K562 (cell line): ENCODE results near the gene SNRPB. TPM values are rescaled to one million over a fixed set of nuclear protein-coding genes. Genes with fewer than 3 reads are reported as not detected.

Experiments
- ATAC-seq: fragments of 200-7000 bp; cut with Tn5 transposase; 3 replicates; pipeline ENCODE4 v1.9.1; 2020; ENCODE audit warnings: moderate library complexity
- BruUV-seq: library from RNA; stranded (reverse); fragments of 400-500 nt; replicated peaks from 2 replicates; lab custom pipeline; 2021; lab: Mats Ljungman, UMichigan
- CTCF ChIA-PET: fragments of 300-600 bp; formaldehyde crosslinking; extraction: SDS; loops from one replicate; lab custom pipeline; 2021; ENCODE audit warnings: low intra/inter-chr PET ratio; lab: Yijun Ruan, JAX
- POLR2A ChIA-PET: fragments of 300-600, 350-650 bp; sonication (Branson Sonifier 250); formaldehyde crosslinking; extraction: SDS; loops from one replicate; lab custom pipeline; 2021; ENCODE audit warnings: antibody characterized with exemption, inconsistent platforms; lab: Yijun Ruan, JAX
- DNase-seq, 4 experiments: peaks; one replicate each; pipeline versions ENCODE4 v3.0.0 to v3.0.0-alpha.2; 2011 to 2018; ENCODE audit warnings: low spot score in 3 of 4, mixed read lengths in 3 of 4; ENCODE audit errors: extremely low read depth in 1 of 4
- FAIRE-seq: peaks from 2 replicates; lab custom pipeline; 2011; peaks lifted over from hg19 to GRCh38; lab: Jason Lieb, UNC
- H2AFZ ChIP-seq: 2 replicates; pipeline ENCODE4 v1.6.0; 2011; ENCODE audit warnings: low read depth, low read length, control low read depth, inconsistent platforms
- H3K27ac ChIP-seq: fragments of 200-600 bp; 3 replicates; pipeline ENCODE4 v1.8.0; 2011; ENCODE audit warnings: low read depth, mild to moderate bottlenecking, control low read depth, inconsistent platforms, low read length, moderate library complexity, mixed read lengths; ENCODE audit errors: extremely low read depth
- H3K27me3 ChIP-seq, 2 experiments: fragments of 300-600 bp in 1 of 2; 2 replicates in 1 of 2; 3 replicates in 1 of 2; pipeline versions ENCODE4 v1.6.0 to v1.8.0; 2011; ENCODE audit warnings: inconsistent platforms in 2 of 2, low read length in 2 of 2, mild to moderate bottlenecking in 1 of 2, mixed read lengths in 1 of 2, moderate library complexity in 1 of 2; ENCODE audit not compliant: control insufficient read depth in 2 of 2, insufficient read depth in 2 of 2
- H3K36me3 ChIP-seq: fragments of 300-600 bp; 3 replicates; pipeline ENCODE4 v1.8.0; 2011; ENCODE audit warnings: mild to moderate bottlenecking, low read length, inconsistent platforms; ENCODE audit not compliant: control insufficient read depth, insufficient read depth
- H3K4me1 ChIP-seq, 2 experiments: fragments of 200-600 bp in 1 of 2; replicated peaks in 1 of 2; 2 replicates in 1 of 2; 3 replicates in 1 of 2; pipeline versions ENCODE4 v1.5.1 to v1.8.0; 2011; ENCODE audit warnings: inconsistent platforms in 2 of 2, low read length in 2 of 2, mild to moderate bottlenecking in 1 of 2, mixed read lengths in 1 of 2, moderate library complexity in 1 of 2; ENCODE audit not compliant: control insufficient read depth in 2 of 2, insufficient read depth in 2 of 2
- H3K4me2 ChIP-seq: 2 replicates; pipeline ENCODE4 v1.6.1; 2011; ENCODE audit warnings: low read length, control low read depth, inconsistent platforms, mixed read lengths; ENCODE audit not compliant: insufficient read depth
- H3K4me3 ChIP-seq: fragments of 200-600 bp; sonication (generic), shearing (Covaris generic); 2 replicates; pipeline ENCODE4 v1.5.1; 2016; ENCODE audit warnings: control low read depth, inconsistent platforms
- H3K79me2 ChIP-seq: fragments of 200-600 bp; 3 replicates; pipeline ENCODE4 v1.8.0; 2011; ENCODE audit warnings: low read length, inconsistent platforms; ENCODE audit not compliant: control insufficient read depth, insufficient read depth
- H3K9ac ChIP-seq, 2 experiments: 2 replicates each; pipeline versions ENCODE4 v1.6.0 to v1.6.1; 2011; ENCODE audit warnings: low read depth in 2 of 2, low read length in 2 of 2, control low read depth in 1 of 2, inconsistent platforms in 1 of 2, mild to moderate bottlenecking in 1 of 2, mixed read lengths in 1 of 2; ENCODE audit not compliant: insufficient read depth in 1 of 2
- H3K9me1 ChIP-seq: one replicate; pipeline ENCODE4 v1.6.0; 2011; ENCODE audit warnings: inconsistent platforms, mild to moderate bottlenecking, low read length, moderate library complexity; ENCODE audit not compliant: control insufficient read depth, insufficient read depth
- H3K9me3 ChIP-seq: replicated peaks from 2 replicates; pipeline ENCODE4 v1.5.1; 2011; ENCODE audit warnings: low read depth, low read length, inconsistent platforms; ENCODE audit not compliant: control insufficient read depth, insufficient read depth
- H4K20me1 ChIP-seq: replicated peaks from 2 replicates; pipeline ENCODE4 v1.6.1; 2011; ENCODE audit warnings: low read length, inconsistent platforms, mixed read lengths; ENCODE audit not compliant: control insufficient read depth, insufficient read depth
- BHLHE40 ChIP-seq: IDR thresholded peaks from 2 replicates; pipeline ENCODE4 v1.6.1; 2011; ENCODE audit warnings: low read length, improper control_type of control experiment
- CREBBP ChIP-seq: IDR thresholded peaks from one replicate; pipeline ENCODE4 v1.6.1; 2012; ENCODE audit warnings: low read depth, mild to moderate bottlenecking, control low read depth, inconsistent platforms, low read length
- GATAD2B ChIP-seq: fragments of 450-650 bp; IDR thresholded peaks from 2 replicates; pipeline ENCODE4 v1.6.1; 2017; ENCODE audit warnings: mild to moderate bottlenecking, borderline replicate concordance
- JUNB ChIP-seq: fragments of 450-650 bp; formaldehyde crosslinking; conservative IDR thresholded peaks from 2 replicates; pipeline ENCODE4 v1.4.0; 2020; ENCODE audit warnings: mild to moderate bottlenecking
- KAT2B ChIP-seq: IDR thresholded peaks from one replicate; pipeline ENCODE4 v1.6.1; 2012; ENCODE audit warnings: low read depth, mild to moderate bottlenecking, control low read depth, inconsistent platforms, low read length, moderate library complexity
- RAD21 ChIP-seq, 2 experiments: fragments of 250-450 bp in 1 of 2; fragments of 450-650 bp in 1 of 2; sonication (Bioruptor Pico) in 1 of 2; formaldehyde crosslinking in 1 of 2; IDR thresholded peaks in 1 of 2; conservative IDR thresholded peaks in 1 of 2; 2 replicates each; pipeline versions ENCODE4 v1.4.0 to v1.8.0; 2020 to 2022; ENCODE audit warnings: mild to moderate bottlenecking in 2 of 2, moderate library complexity in 1 of 2
- SLC30A9 ChIP-seq: fragments of 250-450 bp; sonication (Bioruptor Pico); IDR thresholded peaks from 2 replicates; pipeline ENCODE4 v1.8.0; 2022; ENCODE audit warnings: mild to moderate bottlenecking, moderate library complexity
- SRSF9 ChIP-seq: fragments of 200-400 bp; formaldehyde crosslinking; IDR thresholded peaks from 2 replicates; pipeline ENCODE4 v1.6.1; 2017; ENCODE audit warnings: low read depth, low read length, borderline replicate concordance
- TEAD2 ChIP-seq: fragments of 450-650 bp; IDR thresholded peaks from 2 replicates; pipeline ENCODE4 v1.6.1; 2016; ENCODE audit warnings: missing genetic modification characterization, control low read depth, missing compliant biosample characterization
- ZFX ChIP-seq: sonication (generic); formaldehyde crosslinking; IDR thresholded peaks from 2 replicates; pipeline ENCODE4 v1.8.0; 2022; ENCODE audit warnings: mild to moderate bottlenecking, missing genetic modification reagents, moderate library complexity
- ZNF41 ChIP-seq: fragments of 250-450 bp; sonication (Bioruptor Pico); conservative IDR thresholded peaks from 2 replicates; pipeline ENCODE4 v1.4.0; 2020; ENCODE audit warnings: mild to moderate bottlenecking
- ZSCAN32 ChIP-seq: fragments of 450-650 bp; formaldehyde crosslinking; IDR thresholded peaks from 2 replicates; pipeline ENCODE4 v1.4.0; 2020; ENCODE audit warnings: mild to moderate bottlenecking, moderate library complexity
- WGBS: fragments of 100-300 bp; shearing (Covaris generic); methylation state at CpG from one replicate; pipeline ENCODE4 v1.1.6; 2016; ENCODE audit warnings: low coverage, mixed read lengths; ENCODE audit not compliant: insufficient coverage; ENCODE audit errors: missing lambda C conversion rate; 5-methylcytosine and 5-hydroxymethylcytosine counted together
- in situ Hi-C: fragments of 300-500 bp; cut with MboI; formaldehyde crosslinking; loops from 4 replicates; pipeline ENCODE4 v1.15.0; 2018; ENCODE audit warnings: inconsistent platforms, mixed read lengths
- intact Hi-C: fragments of 100-400 bp; cut with micrococcal nuclease; formaldehyde crosslinking; loops from 2 replicates; pipeline ENCODE4 v1.14.2; 2022
- polyA plus RNA-seq, 8 experiments: library from polyadenylated mRNA; depleted of rRNA in 4 of 8; stranded (reverse) in 5 of 8; unstranded in 3 of 8; fragments of >200 nt; fragmentation: Nextera tagmentation in 2 of 8; fragmentation: Illumina TruSeq in 1 of 8; extraction: Ambion mirVana in 2 of 8; extraction: Trizol in 1 of 8; gene quantifications; 2 replicates each; pipeline versions ENCODE4 v1.2.1 to v1.2.3, GENCODE V29; 2011 to 2014; ENCODE audit warnings: inconsistent platforms in 1 of 8, missing spikeins in 1 of 8
- total RNA-seq, 7 experiments: library from RNA; depleted of rRNA in 6 of 7; stranded (reverse); fragments of >200 nt in 6 of 7; fragmentation: Illumina TruSeq in 2 of 7; extraction: Trizol in 2 of 7; gene quantifications; 2 replicates each; pipeline versions ENCODE4 v1.2.1 to v1.2.3, GENCODE V29; 2011 to 2021; ENCODE audit warnings: low replicate concordance in 1 of 7
- TF ChIP-seq, protein P1 (sequence below), 3 experiments: fragments of 200-800 bp in 1 of 3; sonication (Bioruptor generic) in 1 of 3; sonication (generic) in 1 of 3; formaldehyde crosslinking in 1 of 3; IDR thresholded peaks; 2 replicates each; pipeline versions ENCODE4 v1.6.1 to v1.8.0; 2016 to 2022; ENCODE audit warnings: mild to moderate bottlenecking in 2 of 3, missing compliant biosample characterization in 2 of 3, missing genetic modification characterization in 2 of 3, missing genetic modification reagents in 1 of 3
- TF ChIP-seq, protein P2 (sequence below): sonication (generic); formaldehyde crosslinking; IDR thresholded peaks from 2 replicates; pipeline ENCODE4 v1.8.0; 2023; ENCODE audit warnings: mild to moderate bottlenecking, missing genetic modification reagents

Gene SNRPB
- total and polyA plus RNA-seq, 9 of the 15 experiments (the other 6 are each of a cell fraction or from before 2014, with no cell fraction given), result 13.1 to 615 (median 266) TPM

DNA sequence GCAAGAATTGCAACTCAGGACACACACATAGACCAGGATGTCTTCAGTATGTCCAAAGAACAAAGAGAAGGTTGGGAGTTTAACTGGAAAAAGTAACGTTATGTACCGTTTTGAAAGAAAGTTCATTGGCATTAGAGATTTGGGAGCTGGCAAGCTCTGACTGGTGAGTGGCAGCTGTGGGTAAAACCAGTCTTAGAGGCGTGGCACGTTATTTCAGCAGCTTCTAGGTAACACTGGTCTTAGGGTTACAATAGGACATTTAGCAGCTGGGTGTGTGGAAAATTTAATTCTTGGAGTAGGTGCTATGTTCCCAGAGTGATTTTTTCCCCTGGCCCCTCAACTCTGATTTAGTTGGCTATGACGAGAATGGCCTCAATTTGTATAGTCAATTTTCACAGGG is 19.2 kb downstream of the SNRPB start:
- Histone ChIP-seq H3K4me1 (no peaks in the 10 kb centered on the region), H3K27me3 (peaks cover 0 to 5% of the 10 kb centered on the region in 2 experiments; a peak in 1 of 5 replicates), H3K79me2 (no peaks in the 10 kb centered on the region), H3K9me3 (no peaks in the 10 kb centered on the region), H3K36me3 (no peaks in the 10 kb centered on the region)
- in situ Hi-C loops (no loop called here), intact Hi-C loops (loop anchor here (5.0 kb wide), 3 partner anchors 244 to 689 kb away; no protein-coding TSS in a partner anchor)
- FAIRE-seq (no peak), DNase-seq (no peak)
- 0% methylated on average over 2 of the region's 5 CpGs for WGBS
- CTCF ChIA-PET, result interaction anchor here (1.0 kb wide), 1 partner anchor 223 kb away, joined by 5 read pairs; no protein-coding TSS in a partner anchor
- TF ChIP-seq SLC30A9 (CRISPR knock-in tag) (no peak), ZSCAN32 (CRISPR knock-in tag) (no peak), CREBBP (no peak), SRSF9 (no peak), TEAD2 (no peak), JUNB (no peak), RAD21 (CRISPR knock-in tag; conservative IDR thresholded peaks at IDR 0.05 in 1 of 2, IDR thresholded peaks at IDR 0.05 in 1 of 2) (no peak), GATAD2B (no peak), ZNF41 (CRISPR knock-in tag) (no peak), ZFX (no peak), BHLHE40 (no peak), KAT2B (no peak)
- TF ChIP-seq, protein P1, sequence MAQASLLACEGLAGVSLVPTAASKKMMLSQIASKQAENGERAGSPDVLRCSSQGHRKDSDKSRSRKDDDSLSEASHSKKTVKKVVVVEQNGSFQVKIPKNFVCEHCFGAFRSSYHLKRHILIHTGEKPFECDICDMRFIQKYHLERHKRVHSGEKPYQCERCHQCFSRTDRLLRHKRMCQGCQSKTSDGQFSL (CRISPR knock-in tag; IDR thresholded peaks at IDR 0.05), result no peak
- TF ChIP-seq, protein P1 (tag; IDR thresholded peaks at IDR 0.05), result no peak
- TF ChIP-seq, protein P2, sequence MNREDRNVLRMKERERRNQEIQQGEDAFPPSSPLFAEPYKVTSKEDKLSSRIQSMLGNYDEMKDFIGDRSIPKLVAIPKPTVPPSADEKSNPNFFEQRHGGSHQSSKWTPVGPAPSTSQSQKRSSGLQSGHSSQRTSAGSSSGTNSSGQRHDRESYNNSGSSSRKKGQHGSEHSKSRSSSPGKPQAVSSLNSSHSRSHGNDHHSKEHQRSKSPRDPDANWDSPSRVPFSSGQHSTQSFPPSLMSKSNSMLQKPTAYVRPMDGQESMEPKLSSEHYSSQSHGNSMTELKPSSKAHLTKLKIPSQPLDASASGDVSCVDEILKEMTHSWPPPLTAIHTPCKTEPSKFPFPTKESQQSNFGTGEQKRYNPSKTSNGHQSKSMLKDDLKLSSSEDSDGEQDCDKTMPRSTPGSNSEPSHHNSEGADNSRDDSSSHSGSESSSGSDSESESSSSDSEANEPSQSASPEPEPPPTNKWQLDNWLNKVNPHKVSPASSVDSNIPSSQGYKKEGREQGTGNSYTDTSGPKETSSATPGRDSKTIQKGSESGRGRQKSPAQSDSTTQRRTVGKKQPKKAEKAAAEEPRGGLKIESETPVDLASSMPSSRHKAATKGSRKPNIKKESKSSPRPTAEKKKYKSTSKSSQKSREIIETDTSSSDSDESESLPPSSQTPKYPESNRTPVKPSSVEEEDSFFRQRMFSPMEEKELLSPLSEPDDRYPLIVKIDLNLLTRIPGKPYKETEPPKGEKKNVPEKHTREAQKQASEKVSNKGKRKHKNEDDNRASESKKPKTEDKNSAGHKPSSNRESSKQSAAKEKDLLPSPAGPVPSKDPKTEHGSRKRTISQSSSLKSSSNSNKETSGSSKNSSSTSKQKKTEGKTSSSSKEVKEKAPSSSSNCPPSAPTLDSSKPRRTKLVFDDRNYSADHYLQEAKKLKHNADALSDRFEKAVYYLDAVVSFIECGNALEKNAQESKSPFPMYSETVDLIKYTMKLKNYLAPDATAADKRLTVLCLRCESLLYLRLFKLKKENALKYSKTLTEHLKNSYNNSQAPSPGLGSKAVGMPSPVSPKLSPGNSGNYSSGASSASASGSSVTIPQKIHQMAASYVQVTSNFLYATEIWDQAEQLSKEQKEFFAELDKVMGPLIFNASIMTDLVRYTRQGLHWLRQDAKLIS, result no peak
- TF ChIP-seq, all 486 proteins: peak for 0
- POLR2A ChIA-PET, result no interaction called here
- Histone ChIP-seq H3K4me3 (no peak overlapping the region), H3K9ac (no peak overlapping the region), H4K20me1 (no peaks in the 10 kb centered on the region; the same call in 1 of the 2 replicates), H3K27ac (no peak overlapping the region), H2AFZ (no peak overlapping the region), H3K4me2 (no peak overlapping the region), H3K9me1 (no peaks in the 10 kb centered on the region)
- no TSS peak for BruUV-seq
- ATAC-seq, result no peak
